PC-3 (cell line): Measurements from ENCODE around the gene NYAP2. TPM values are rescaled to one million over a fixed set of nuclear protein-coding genes. Genes with fewer than 3 reads are reported as not detected.

Experiments
- ATAC-seq: fragments of 200-7000 bp; cut with Tn5 transposase; 2 replicates; pipeline ENCODE4 v1.9.1; 2020; ENCODE audit warnings: mild to moderate bottlenecking, moderate library complexity
- BruUV-seq: library from RNA; stranded (reverse); fragments of 400-500 nt; replicated peaks from 2 replicates; lab custom pipeline; 2021; lab: Mats Ljungman, UMichigan
- CTCF ChIA-PET: fragments of 300-600 bp; sonication (Branson Sonifier 250); formaldehyde crosslinking; loops from one replicate; lab custom pipeline; 2022; ENCODE audit warnings: antibody characterized with exemption; lab: Charles Lee
- POLR2A ChIA-PET: fragments of 300-600 bp; sonication (Branson Sonifier 250); formaldehyde crosslinking; loops from one replicate; lab custom pipeline; 2022; ENCODE audit warnings: antibody characterized with exemption; ENCODE audit not compliant: unreplicated experiment; lab: Charles Lee
- DNase-seq: peaks from one replicate; pipeline ENCODE4 v3.0.0-alpha.2; 2015
- H2AFZ ChIP-seq: fragments of 300-600 bp; sonication (generic); 2 replicates; pipeline ENCODE4 v1.6.0; 2016; ENCODE audit warnings: antibody characterized with exemption, low read length
- H3F3A ChIP-seq: fragments of 300-600 bp; sonication (generic); one replicate; pipeline ENCODE4 v1.6.0; 2017; ENCODE audit warnings: antibody characterized with exemption, low read length, control low read depth, mild to moderate bottlenecking; ENCODE audit not compliant: unreplicated experiment
- H3K27ac ChIP-seq: fragments of 300-600 bp; sonication (generic); 2 replicates; pipeline ENCODE4 v1.5.1; 2016; ENCODE audit warnings: mild to moderate bottlenecking, low read length
- H3K27me3 ChIP-seq: fragments of 300-600 bp; sonication (generic); 2 replicates; pipeline ENCODE4 v1.6.1; 2016; ENCODE audit warnings: low read length, mixed read lengths
- H3K36me3 ChIP-seq: fragments of 300-600 bp; sonication (generic); 2 replicates; pipeline ENCODE4 v1.6.1; 2016; ENCODE audit warnings: low read depth, mixed run types, low read length, mixed read lengths
- H3K4me1 ChIP-seq: fragments of 300-600 bp; sonication (generic); 2 replicates; pipeline ENCODE4 v1.5.1; 2016; ENCODE audit warnings: low read length; ENCODE audit not compliant: insufficient read depth
- H3K4me2 ChIP-seq: fragments of 300-600 bp; sonication (generic); 2 replicates; pipeline ENCODE4 v1.6.0; 2016; ENCODE audit warnings: low read length
- H3K4me3 ChIP-seq: fragments of 300-600 bp; sonication (generic); 2 replicates; pipeline ENCODE4 v1.5.1; 2016; ENCODE audit warnings: mild to moderate bottlenecking, low read length, mixed read lengths
- H3K79me2 ChIP-seq: fragments of 300-600 bp; sonication (generic); 2 replicates; pipeline ENCODE4 v1.6.1; 2017; ENCODE audit warnings: low read length, mixed read lengths
- H3K9ac ChIP-seq: fragments of 300-600 bp; sonication (generic); 2 replicates; pipeline ENCODE4 v1.6.0; 2016; ENCODE audit warnings: mild to moderate bottlenecking, low read length
- H3K9me2 ChIP-seq: fragments of 300-600 bp; sonication (generic); replicated peaks from 2 replicates; pipeline ENCODE4 v1.6.1; 2016; ENCODE audit warnings: mixed run types, low read length, mixed read lengths
- H3K9me3 ChIP-seq: fragments of 300-600 bp; sonication (generic); 2 replicates; pipeline ENCODE4 v1.6.1; 2016; ENCODE audit warnings: low read length, mixed read lengths
- H4K20me1 ChIP-seq: fragments of 300-600 bp; sonication (generic); 2 replicates; pipeline ENCODE4 v1.6.1; 2016; ENCODE audit warnings: low read length, mixed read lengths
- CTCF ChIP-seq: fragments of 300-600 bp; sonication (generic); conservative IDR thresholded peaks from 2 replicates; pipeline ENCODE4 v1.5.1; 2017; ENCODE audit warnings: antibody characterized with exemption, low read depth, mild to moderate bottlenecking, low read length
- EZH2 ChIP-seq: fragments of 300-600 bp; sonication (generic); IDR thresholded peaks from one replicate; pipeline ENCODE4 v1.6.1; 2017; ENCODE audit warnings: antibody characterized with exemption, mild to moderate bottlenecking, low read length; ENCODE audit not compliant: unreplicated experiment
- EZH2phosphoT487 ChIP-seq: fragments of 300-600 bp; sonication (generic); IDR thresholded peaks from 2 replicates; pipeline ENCODE4 v1.6.1; 2018; ENCODE audit warnings: mild to moderate bottlenecking, antibody characterized with exemption, low read length, borderline replicate concordance
- intact Hi-C: fragments of 100-400 bp; cut with micrococcal nuclease; formaldehyde crosslinking; loops from 2 replicates; pipeline ENCODE4 v1.9.0; 2023
- total RNA-seq: library from RNA; depleted of rRNA; stranded (reverse); fragments of >200 nt; gene quantifications from 2 replicates; pipeline ENCODE4 v1.2.3, GENCODE V29; 2014

NYAP2 gene
- total RNA-seq, 1 experiment from 2014 or later, result not detected

DNA sequence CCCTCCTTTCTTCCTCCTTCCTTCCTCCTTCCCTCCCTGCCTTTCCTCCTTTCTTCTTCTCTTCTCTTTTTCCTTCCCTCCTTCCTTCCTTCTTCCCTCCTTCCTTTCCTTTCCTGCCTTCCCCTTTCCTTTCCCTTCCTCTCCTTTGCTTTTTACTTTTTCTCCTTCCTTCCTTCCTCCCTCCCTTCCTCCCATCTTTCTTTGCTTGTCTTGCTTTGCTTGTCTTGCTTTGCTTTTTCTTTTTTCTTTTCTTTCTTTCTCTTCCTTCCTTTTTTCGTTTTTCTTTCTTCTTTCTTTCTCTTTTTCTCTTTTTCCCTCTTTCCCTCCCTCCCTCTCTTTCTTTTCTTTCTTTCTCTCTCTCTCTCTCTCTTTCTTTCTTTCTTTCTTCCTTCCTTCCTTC is 113.0 kb downstream of the NYAP2 start:
- Histone ChIP-seq H4K20me1 (no peaks in the 10 kb centered on the region), H3K4me2 (peak overlapping the region; percentile 12; the same call in 1 of the 2 replicates), H3K27me3 (no peaks in the 10 kb centered on the region), H3K4me1 (peaks cover 10% of the 10 kb centered on the region), H3F3A (no peaks in the 10 kb centered on the region), H3K4me3 (no peak overlapping the region), H3K9me3 (no peaks in the 10 kb centered on the region), H3K36me3 (no peaks in the 10 kb centered on the region), H3K9me2 (no peaks in the 10 kb centered on the region), H3K79me2 (no peaks in the 10 kb centered on the region), H2AFZ (no peak overlapping the region), H3K9ac (no peak overlapping the region), H3K27ac (no peak overlapping the region)
- intact Hi-C loops, result no loop called here
- no TSS peak for BruUV-seq
- no peak for DNase-seq
- ATAC-seq, result no peak
- CTCF ChIA-PET, result no interaction called here
- POLR2A ChIA-PET, result no interaction called here
- TF ChIP-seq EZH2phosphoT487 (no peak), EZH2 (no peak), CTCF (no peak)

DNA sequence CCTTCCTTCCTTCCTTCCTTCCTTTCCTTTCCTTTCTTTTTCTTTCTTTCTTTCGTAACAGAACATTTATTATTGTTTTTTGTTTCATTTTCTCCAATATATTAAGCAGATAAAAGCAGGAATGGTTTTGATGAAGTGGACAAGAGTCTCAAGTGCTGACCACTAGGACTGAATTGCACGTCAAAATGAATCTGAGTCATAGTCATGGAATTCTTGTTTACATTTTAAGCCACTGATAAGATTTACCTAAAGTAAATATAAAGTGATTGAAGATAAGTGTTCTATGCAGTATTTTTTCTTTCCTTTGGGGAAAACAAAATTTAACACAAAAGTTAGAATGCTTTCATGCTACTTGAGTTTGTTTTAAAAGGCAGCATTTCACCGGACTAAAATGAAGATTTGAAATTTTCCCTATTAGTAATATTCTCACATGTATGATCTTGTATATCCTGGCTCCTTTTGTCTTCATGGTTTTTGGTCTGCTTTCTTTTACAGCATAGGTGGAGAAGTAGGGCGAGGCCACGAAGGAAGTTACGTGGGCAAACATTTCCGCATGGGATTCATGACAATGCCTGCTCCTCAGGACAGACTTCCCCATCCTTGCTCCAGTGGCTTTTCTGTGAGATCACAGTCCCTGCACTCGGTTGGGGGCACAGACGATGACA is 113.5 kb downstream of the NYAP2 start:
- Histone ChIP-seq H3K9me3 (no peaks in the 10 kb centered on the region), H4K20me1 (no peaks in the 10 kb centered on the region), H3K36me3 (no peaks in the 10 kb centered on the region), H3K27me3 (no peaks in the 10 kb centered on the region), H3K27ac (no peak overlapping the region), H3K9me2 (no peaks in the 10 kb centered on the region), H2AFZ (no peak overlapping the region), H3K4me1 (peaks cover 10% of the 10 kb centered on the region), H3K79me2 (no peaks in the 10 kb centered on the region), H3K9ac (no peak overlapping the region), H3F3A (no peaks in the 10 kb centered on the region), H3K4me3 (no peak overlapping the region), H3K4me2 (peak overlapping the region; percentile 12; the same call in 1 of the 2 replicates)
- DNase-seq (peak; percentile 49), ATAC-seq (peak; percentile 59; the same call in 1 of the 2 replicates)
- ChIA-PET POLR2A (no interaction called here), CTCF (no interaction called here)
- BruUV-seq, result no TSS peak
- intact Hi-C loops, result no loop called here
- TF ChIP-seq CTCF (no peak), EZH2 (no peak), EZH2phosphoT487 (no peak)

DNA sequence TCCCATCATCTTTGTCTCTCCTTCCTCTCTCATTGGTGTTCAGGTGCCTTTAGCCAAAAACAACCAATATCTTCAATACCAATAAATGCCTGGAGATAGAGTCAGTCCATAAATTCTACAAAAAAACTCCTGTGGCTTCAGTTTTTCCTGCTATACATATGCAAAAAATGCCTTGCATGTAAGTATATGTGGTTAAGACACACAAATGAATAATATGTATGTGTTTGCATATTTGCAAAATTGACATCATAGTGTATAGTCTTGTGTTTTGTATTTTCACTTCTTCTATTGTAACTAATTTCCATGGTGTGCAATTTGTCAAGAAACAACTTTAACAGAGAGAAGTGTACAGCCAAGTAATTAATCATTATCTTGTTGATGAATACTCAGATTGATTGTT is 115.5 kb downstream of the NYAP2 start:
- H3K4me2 ChIP-seq, result no peak overlapping the region
- no peaks in the 10 kb centered on the region for H3K9me2 ChIP-seq
- H2AFZ ChIP-seq, result no peak overlapping the region
- peaks cover 10% of the 10 kb centered on the region for H3K4me1 ChIP-seq
- no peak overlapping the region for H3K4me3 ChIP-seq
- ChIA-PET CTCF (no interaction called here), POLR2A (no interaction called here)
- no peak overlapping the region for H3K9ac ChIP-seq
- no peaks in the 10 kb centered on the region for H3F3A ChIP-seq
- no peaks in the 10 kb centered on the region for H3K36me3 ChIP-seq
- no peak for DNase-seq
- no peaks in the 10 kb centered on the region for H3K27me3 ChIP-seq
- ATAC-seq, result no peak
- H3K9me3 ChIP-seq, result no peaks in the 10 kb centered on the region
- BruUV-seq, result no TSS peak
- TF ChIP-seq EZH2phosphoT487 (no peak), EZH2 (no peak), CTCF (no peak)
- no peaks in the 10 kb centered on the region for H3K79me2 ChIP-seq
- H4K20me1 ChIP-seq, result no peaks in the 10 kb centered on the region
- H3K27ac ChIP-seq, result no peak overlapping the region
- intact Hi-C loops, result no loop called here
